GM18499 (cell line): ENCODE measurements around the gene SF1.

Experiments
- ATAC-seq: cut with Tn5 transposase; IDR thresholded peaks from one replicate; pipeline ENCODE4 v1.9.1; 2021; ENCODE audit warnings: moderate number of reproducible peaks; ENCODE audit not compliant: insufficient read depth, unreplicated experiment

Gene SF1

DNA sequence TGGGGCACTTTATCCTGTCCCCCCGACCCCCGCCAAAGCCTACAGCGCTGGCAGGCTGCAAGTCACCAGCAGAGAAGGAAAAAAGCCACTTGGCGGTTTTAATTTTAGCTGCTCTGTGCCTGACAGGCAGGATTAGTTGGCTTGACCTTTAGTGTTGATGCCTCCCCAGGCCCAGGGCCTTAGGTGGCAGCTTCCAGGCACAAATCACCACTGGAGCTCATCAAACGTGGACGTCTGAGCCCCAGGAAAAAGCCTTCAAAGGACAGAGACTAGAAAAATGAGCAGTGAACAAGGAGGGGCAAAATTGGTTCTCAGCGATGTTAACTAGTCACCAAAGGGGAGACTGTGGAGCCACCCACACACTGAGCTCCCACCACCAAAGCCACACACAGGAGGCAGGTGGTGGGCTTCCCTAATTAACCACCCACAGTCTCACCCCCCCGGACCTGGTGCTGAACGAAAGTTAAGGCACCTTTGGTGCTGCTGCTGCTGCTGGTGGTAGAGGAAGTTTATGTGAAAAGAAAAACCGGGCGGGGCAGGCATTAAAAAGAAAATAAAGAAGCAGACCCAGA lies 14.2 kb downstream of the SF1 start:
- no peak for ATAC-seq

DNA sequence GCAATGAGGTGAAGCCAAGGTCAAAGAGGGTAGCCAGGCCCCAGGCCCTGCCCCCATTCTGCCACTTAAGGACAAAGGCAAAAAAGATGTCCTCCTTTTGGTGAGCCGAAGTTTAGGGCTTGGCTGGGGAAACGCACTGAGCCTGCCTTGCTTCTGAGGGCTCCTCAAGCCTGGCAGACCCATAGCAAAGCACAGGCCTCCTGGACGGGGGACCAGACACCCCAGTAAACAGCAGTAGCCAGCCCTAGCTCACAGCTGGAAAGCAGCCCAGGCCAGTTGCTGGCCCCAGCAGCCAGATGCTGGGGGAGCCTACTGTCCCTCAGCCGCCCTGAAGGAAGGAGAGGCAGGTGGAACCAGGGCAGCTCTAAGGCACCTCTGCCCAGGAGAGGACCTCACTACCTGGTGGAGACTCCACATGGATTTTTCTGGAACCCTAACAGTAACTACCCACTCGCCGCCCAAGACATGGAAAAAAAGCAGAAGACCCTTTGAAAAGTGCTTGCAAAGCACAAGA lies 14.8 kb downstream of the SF1 start:
- no peak for ATAC-seq

GRCh38 chr11:64762674-64763525 lies 15.4 kb downstream of the SF1 start:
- no peak for ATAC-seq

DNA sequence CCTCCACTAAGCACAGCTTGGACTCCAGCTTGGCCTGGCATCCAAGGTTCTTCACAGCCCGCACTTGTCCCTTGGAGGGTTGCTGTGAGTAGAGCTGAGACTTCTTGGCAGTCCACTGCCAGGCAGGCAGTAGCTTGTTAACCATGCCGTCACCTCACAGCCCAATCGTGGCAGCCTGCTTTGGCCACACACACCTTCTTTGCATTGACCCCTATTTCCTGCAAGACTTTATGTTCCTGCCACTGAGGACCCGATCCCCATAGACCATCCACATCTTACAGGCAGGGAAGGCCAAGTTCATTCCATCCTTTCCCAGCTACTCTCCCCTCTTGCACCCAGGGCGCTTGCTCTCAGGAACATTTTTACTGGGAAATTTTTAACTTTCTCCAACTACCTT lies 16.1 kb downstream of the SF1 start:
- ATAC-seq, result no peak

GRCh38 chr11:64760759-64761420 lies 17.5 kb downstream of the SF1 start:
- ATAC-seq, result no peak

DNA sequence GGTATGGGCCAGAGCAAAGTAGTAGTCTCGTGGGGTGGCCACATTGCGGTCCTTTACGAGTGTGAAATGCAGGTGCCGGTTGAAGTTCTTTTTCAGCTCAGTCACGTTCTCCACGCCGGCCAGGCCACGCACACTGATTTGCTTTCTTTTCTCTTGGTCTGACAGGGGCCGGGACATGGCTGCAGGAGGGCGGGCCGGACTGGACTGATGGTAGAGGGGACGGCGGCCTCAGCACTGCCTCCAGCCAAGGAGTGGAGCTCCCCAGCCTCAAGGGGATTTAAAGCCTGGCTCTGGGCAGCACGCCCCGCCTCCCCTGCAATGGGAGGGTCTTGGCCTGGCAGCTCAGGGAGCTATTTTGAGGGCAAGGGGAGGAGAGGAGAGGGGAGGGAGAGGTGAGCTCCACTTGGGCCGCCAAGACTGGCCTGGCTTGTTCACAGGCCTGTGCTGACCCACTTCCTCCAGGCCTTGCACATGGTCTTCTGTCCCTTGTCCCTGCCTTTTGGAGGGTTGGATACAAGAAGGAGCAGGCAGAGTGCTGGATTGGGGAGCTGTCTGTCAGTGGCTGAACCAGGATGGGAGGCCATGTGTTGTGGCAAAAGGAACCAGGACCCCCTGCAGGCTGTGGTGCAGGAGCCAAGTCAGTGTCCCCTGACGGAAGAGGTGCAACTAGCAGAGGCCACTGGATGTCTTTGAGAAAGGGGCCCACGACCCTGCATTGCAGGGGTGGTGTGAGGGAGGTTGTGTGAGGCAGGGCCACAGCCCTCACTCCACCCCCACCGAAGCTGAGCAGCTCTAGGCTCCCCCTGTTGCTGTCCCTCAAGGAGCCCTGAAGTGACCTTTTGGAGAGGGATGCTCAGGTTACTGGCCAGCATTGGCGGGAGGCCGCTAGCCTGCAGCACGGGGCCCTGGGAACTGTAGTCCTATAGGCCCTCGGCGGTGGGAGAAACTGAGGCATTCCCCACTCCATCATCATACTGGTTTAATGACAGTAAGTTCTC lies 18.3 kb downstream of the SF1 start, which contains the start of gene PYGM:
Gene PYGM (minus strand): TSS at position 253 of the 998 bp plus-strand sequence. CDS start 76 bp downstream, at position 177.
- ATAC-seq, result no peak

- no peak for ATAC-seq
Observed at GRCh38 chr11:64759131-64759721, 19.1 kb downstream of the SF1 start.

DNA sequence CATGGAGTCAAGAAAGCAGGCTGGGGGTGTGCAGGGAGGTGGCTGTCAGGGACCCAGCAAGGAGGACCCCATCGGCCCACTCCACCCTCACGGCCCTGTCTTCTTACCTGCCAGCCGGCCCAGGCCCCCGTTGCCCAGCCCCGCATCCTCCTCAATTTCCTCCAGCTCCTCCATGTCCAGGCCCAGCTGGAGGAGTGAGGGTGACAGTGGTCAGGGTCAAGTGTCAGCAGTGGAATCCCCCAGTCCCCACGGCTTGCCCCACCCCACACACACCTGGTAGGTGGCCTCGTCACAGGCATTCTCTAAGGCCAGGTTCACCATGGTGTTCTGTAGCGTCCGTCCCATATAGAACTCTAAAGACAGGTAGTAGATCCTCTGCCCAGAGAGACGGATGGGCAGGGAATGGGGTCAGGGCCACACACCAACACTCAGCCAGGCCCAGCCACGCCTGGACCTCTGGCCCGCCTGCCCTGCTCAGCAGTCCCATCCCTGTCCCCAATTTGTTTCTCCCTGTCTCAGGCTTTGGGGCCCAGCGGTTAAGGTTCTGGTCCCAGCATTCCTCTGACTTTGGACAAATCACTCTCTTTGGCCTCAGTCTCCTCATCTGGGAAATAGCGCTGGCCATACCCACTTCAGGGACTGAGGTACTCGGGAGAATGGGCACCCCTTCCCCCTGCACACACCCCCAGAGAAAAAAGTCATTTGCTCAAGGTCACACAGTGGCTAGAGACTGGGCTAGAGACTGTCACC lies 19.8 kb downstream of the SF1 start:
- no peak for ATAC-seq

DNA sequence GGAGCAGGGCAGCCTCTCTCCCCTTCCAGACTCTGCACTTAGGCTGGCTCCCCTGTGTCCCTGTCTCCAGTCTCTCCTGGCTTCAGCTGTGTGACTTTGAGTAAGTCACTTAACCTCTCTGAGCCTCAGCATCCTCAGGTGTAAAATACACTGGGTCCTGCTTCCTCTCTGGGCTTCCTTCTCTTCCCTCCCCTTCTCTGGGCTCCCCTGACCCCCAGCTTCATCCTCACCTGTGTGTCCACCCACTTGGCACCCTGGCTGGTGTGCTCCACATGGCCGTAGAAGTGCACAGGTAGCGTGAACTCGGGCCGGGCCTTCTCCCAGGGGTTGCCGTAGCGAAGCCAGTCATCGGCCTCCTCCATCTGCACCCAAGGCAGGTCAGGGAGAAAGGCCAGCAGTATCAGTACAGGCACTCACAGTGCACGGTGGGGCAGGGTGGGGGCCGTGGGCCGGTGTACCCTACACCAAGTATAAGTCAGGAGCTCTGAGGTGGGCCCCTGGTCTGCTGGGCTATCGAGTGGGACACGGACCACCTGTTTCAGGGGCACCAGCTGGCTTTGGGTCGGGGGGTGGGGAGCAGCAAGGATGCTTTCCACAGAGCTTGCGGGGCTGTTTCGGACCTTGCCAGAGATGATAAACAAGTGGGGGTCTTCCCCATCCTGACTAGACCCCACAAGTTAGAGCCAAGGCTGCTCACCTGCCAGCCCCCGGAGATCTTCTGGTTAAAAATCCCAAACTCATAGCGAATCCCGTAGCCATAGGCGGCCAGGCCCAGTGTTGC lies 20.6 kb downstream of the SF1 start:
- no peak for ATAC-seq

GRCh38 chr11:64755681-64756361 lies 22.5 kb downstream of the SF1 start:
- no peak for ATAC-seq

GRCh38 chr11:64754919-64755662 lies 23.3 kb downstream of the SF1 start:
- ATAC-seq, result no peak

- no peak for ATAC-seq
Observed at GRCh38 chr11:64754124-64754918, 24.0 kb downstream of the SF1 start.

GRCh38 chr11:64753380-64754123 lies 24.8 kb downstream of the SF1 start:
- ATAC-seq, result no peak

DNA sequence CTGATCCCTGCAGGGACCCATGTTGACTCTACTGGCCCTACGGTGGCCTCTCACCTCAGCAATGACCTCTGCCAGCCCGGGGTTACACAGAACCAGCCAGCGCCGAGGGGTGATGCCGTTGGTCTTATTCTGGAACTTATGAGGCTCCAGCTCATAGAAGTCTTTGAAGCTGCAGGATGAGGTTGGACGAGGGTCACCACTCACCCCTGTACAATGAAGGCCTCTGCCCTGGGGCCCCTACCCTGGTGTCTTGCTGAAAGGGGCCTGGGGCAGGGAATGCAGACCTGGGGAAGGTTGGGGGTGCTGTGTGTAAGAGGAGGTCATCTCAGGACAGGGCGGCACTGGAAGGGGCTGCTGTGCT lies 25.3 kb downstream of the SF1 start:
- ATAC-seq, result no peak

DNA sequence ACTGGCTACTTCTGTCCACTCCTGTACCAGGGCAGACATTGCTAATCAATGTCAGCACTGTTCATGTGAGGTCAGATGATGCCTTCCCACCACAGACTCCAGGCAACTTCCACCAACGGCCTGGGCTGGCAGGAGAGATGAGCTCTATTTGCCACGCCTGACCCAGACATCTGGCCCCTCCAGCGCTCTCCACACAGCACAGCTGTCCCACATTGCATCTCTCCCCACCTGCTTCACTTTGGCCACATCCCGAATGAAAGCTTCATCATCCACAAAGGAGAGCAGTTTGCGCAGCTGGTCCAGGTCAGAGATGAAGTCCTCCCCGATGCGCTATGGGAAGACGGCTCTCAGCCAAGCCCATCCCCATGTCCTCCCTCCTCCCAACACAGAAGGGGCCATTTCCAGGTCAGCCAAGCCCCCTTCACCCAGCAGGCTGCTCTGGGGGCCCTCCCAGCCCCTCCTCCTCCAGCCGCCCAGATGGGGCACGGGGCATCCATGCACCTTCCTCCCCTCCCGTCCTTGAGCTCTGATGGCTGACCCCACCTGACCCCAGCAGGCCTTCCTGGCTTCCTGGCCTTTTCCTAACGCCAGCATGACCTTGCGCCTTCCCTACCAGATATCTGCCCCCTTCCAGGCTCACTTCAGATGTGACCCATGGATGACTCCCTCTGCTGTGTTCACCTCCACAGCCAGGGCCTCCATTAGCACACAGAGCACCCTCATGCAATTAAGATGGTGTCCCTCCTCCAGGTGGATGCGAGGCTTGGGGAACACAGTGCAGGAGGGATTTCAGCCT lies 26.0 kb downstream of the SF1 start:
- no peak for ATAC-seq
